ENCODE measurements around the gene TMOD4.

DNA sequence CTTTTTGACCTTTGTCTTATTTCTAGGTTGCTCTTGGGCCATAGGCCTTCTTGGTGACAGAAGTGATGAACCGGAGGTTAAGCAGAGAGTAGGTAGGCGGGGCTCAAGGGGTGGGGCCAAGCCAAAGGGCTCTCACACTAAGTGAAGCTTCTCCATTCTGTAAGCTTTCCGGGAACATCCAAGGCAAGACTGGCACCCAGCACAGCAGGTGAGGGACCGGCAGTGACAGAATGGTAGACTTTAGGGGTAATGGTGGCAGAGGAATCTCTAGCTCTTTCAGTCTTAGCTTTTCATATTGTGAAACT, 19.3 kb downstream of the TMOD4 start, which contains the start of gene TNFAIP8L2:
- no peak for TF ChIP-seq POLR2A (IDR thresholded peaks at IDR 0.05)
- TF ChIP-seq CTCF (IDR thresholded peaks at IDR 0.05) = no peak
- TF ChIP-seq EP300 (IDR thresholded peaks at IDR 0.05; ENCODE audit: low read depth) = no peak

All from transverse colon (tissue), 3 donors.